T-helper 2 cell (primary cell): ENCODE results near the gene SCMH1.
"Not testable (repeated sequence)": the region's sequence is repeated elsewhere in the genome, so short reads cannot be mapped to it uniquely, and the experiment has no call there.

Source experiments
- DNase-seq, 5 experiments: peaks; one replicate each; pipeline versions ENCODE4 v3.0.0 to v3.0.0-alpha.2; 2012 to 2022

Gene SCMH1

DNA sequence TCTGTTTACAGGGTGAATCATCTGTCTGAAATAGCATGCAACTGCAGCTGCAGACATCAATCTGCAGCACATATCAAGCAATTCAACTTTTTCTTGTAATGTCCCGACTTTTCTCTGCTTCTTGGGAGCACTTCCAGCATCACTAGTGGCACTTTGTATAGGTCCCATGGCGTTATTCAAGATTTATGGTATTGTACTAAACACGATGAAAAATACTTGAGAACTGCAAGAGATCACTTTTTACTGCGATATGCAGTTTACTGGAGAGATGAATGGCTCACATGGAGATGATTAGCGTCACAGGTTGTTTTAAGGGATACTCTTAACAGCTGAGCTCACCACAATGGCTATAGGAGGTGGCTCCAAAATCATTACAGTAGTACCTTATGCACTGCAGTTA is 7.2 kb upstream of the SCMH1 start:
- DNase-seq, result no peak

- no peak for DNase-seq
Observed at GRCh38 chr1:41246568-41246967, 4.5 kb upstream of the SCMH1 start.

DNA sequence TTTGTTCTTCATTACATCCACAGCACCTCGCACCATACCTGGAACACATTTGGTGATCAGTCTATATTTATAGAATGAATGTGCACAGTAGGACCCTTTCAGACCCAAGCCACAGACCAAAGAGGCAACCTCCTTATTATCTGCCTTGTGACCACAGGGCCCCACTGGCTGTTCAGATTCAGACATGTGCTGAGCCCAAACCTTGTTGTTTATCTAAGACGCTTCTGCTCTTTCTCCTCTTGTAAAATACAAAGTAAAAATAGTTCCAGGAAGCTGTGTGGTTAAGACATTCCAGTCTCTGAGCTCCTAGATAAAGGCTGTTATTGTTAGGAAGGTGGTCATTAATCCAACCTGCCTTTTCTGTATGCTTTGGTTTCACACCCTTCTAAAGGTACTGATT is 3.6 kb upstream of the SCMH1 start:
- DNase-seq, result no peak

GRCh38 chr1:41243079-41243385 is 926 bp upstream of the SCMH1 start:
- no peak for DNase-seq

DNA sequence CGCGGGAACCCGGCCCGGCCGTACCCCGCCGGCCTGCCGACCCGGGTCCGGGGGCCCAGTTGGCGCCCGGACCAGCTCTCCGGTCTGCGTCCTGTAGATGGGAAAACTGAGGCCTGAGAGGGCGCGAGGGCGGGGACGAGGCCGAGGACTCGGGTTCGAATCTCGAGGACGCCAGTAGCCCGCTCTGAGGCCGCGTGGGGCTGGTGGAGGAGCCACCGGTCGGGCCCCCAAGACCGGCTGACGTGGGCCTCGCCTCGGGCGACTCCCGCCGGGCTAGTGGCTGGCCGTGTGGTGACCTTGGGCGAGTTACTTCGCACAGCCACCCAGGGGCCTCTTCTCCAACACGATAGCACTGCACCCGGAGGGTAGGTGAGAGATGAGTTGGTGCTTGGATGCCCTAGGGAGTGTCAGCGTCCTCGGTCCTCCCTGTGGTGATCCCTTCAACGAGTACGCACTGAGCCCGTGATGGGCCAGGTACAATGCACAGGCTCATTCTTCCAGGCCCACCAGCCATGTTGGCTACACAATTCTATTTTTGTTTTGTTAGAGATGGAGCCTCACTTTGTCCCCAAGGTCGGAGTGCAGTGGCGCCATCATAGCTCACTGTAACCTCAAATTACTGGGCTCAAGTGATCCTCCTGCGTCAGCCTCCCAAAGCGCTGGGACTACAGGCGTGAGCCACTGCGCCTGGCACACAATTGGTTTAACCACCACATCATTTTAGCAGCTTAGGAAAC is 404 bp upstream of the SCMH1 start:
- DNase-seq, result no peak

DNA sequence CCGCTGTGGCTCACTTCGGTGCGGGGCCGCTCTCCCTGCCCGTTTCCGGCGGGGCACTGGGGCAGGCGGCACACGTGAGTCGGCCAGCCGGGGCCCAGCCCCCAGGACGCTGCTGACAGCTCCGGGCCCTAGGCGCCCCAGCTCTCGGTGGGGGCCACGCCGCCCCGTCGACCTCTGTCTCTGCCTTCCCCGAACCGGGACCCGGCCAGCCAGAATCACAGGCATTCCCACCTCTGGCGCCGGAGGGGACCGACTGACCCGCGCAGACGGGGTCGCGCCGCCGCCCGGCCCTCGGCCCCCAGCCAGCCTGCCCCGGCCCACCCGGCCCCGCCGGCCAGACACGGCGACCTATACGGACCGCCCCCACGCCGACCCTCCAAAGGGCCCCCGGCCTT is 755 bp downstream of the SCMH1 start:
- peak in 4 of 5 experiments; percentile 9 to 71 (median 12) for DNase-seq

DNA sequence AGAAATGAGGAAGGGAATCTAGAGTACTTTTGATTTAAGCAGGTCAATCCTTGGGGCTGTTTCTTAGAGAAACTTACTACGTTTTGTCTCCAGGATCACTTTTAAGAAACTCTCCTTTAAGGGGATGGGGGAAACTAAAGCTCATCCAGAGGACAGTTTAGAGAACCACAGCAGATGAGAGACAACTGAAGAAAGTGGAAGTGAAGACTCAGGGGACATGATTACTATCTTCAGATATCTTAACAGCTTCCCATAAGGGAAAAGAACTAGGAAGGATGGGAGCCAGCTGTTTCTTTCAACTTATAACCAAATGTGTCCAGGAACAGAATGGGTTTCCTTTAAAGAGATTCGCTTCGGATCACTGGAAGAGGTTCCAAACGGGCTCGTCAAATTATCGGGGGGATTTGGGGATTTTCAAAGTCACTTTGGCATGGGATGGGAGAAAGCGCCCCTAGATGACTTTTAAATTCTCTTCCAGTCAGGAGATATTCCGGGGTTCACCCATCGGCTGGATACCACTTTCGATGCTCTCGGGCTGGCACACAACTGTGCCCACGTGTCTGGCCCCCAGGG is 1.2 kb downstream of the SCMH1 start:
- DNase-seq, result peak in 1 of 5 experiments; percentile 19

GRCh38 chr1:41239988-41240610 is 2.0 kb downstream of the SCMH1 start:
- DNase-seq, result peak in 1 of 5 experiments; percentile 78

GRCh38 chr1:41238311-41238988 is 3.7 kb downstream of the SCMH1 start:
- peak in 1 of 5 experiments; percentile 35 for DNase-seq

- DNase-seq, result no peak
Observed at GRCh38 chr1:41236781-41237180, 5.3 kb downstream of the SCMH1 start.

- DNase-seq, result no peak
Observed at GRCh38 chr1:41235893-41236292, 6.2 kb downstream of the SCMH1 start.

GRCh38 chr1:41233708-41234107 is 8.4 kb downstream of the SCMH1 start:
- DNase-seq, result no peak

DNA sequence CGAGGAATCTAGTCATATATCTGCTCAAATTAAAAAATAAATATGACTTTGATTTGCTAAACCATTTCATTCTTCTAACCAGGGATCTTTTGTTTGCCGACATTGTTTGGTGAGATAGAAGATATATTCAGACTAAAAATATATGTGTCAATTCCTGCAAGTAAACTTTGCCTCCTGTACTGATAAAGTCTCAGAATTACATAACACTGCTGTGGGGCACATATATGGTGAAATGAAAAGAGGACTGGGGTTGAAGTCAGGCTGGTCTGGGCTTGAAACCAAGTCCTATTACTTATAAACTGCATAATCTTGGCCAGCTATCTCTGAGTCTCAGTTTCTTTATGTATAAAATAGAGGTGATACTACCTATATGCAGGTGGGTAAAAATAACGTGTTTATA is 9.8 kb downstream of the SCMH1 start:
- no peak for DNase-seq

DNA sequence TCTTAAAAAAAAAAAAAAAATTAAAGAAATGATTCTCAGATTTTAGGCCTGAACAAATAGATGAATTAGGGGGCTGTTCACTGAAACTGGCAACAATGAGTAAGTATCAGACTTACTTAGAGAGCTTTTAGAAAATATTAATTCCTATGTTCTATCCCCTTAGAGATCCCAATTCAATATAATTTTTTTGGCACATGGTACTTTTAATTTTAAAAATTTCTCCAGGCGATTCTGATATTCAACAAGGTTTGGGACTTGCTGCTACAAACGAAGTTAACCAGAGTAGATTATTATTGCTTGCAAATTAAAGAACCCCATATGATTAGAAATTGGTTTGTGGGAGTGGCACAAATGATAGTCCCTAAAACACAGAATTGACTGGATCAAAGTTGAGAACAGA is 11.4 kb downstream of the SCMH1 start:
- DNase-seq, result no peak

DNA sequence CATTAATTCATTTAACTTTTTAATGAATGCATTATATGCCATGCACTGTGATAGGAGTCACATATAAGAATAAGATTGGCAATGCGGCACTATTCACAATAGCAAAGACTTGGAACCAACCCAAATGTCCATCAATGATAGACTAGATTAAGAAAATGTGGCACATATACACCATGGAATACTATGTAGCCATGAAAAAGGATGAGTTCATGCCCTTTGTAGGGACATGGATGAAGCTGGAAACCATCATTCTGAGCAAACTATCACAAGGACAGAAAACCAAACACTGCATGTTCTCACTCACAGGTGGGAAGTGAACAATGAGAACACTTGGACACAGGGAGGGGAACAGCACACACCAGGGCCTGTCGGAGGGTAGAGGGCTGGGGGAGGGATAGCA is 12.9 kb downstream of the SCMH1 start:
- not testable (repeated sequence) for DNase-seq

DNA sequence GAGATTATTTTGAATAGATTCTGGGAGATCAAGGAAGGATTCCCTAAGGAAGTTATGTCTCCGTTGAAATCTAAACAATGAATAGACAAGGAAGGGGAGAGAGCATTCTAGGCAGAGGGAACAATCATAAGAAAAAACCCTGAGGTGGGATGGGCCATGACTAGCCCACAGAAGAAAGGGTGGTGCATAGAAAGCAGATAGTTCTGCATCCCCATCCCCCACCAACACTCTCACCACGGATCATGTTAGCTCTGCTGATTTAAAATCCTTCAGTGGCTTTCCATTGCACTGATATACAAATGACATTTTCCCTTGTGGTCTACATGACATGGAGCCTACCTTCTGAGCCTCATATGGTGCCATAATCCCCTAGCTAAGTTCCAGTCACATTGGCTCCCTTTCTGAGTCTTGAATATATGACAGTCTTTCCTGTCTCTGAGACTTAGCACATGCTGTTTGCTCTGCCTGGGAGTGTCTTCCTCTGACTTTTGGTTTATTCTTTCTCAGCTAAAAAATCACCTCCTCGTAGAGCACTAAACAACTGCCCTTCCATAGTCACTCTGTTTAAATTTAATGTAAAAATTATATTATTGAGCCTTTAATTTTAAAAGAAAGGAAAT is 15.2 kb downstream of the SCMH1 start:
- DNase-seq, result no peak

- DNase-seq, result no peak
Observed at GRCh38 chr1:41225495-41225894, 16.6 kb downstream of the SCMH1 start.

DNA sequence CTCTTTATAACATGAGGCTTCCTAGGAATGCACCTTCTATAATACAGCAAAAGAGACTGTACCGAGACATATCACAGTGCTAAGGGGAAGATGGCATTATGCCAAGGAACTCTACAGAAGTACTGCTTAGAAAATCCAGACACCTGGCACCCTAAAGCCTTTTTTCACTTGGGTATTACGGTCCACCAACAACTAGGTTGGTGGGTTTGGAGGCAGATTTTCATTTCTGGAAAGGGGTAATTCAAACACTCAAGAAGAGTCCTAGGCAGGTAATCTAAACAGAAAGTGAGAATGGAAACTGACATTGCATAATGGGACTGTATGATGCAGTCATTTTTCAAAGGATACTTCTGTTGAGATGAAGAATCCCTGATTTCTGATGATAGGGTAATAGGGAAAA is 19.6 kb downstream of the SCMH1 start:
- no peak for DNase-seq

GRCh38 chr1:41221995-41222394 is 20.1 kb downstream of the SCMH1 start:
- DNase-seq, result no peak

DNA sequence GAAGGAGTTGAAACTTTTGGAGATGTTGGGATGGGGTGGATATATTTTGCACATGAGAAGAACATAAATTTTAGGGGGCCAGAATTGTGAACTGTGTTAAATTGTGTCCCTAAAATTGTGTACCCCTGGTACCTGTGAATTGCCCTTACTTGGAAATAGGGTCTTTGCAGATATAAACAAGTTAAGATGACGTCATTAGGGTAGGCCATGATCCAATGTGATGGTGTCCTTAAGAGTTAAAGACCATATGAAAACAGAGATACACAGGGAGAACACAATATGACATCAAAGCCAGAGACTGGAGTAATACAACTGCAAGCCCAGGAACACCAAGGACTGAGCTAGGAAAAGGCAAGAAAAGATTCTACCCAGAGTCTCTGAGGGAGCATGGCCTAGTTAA is 24.0 kb downstream of the SCMH1 start:
- no peak for DNase-seq

GRCh38 chr1:41217441-41217840 is 24.7 kb downstream of the SCMH1 start:
- no peak for DNase-seq

DNA sequence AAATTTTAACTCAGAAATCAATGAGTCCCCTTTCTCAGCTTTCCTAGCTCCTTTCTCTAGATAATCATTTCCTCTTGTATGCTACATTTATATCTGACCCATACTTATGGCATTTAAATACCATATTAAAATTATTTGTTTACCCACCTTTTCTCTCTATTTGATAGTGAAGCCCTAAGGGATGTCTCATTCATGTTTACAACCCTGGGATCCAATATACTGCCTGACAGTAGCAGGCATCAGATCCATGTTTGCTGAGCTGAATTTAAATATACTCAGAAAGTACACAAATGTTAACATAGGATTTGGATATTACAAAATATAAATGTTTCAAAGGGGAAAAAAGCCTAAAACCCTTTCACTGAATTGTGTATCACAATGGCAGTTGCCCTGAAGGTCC is 26.5 kb downstream of the SCMH1 start:
- no peak for DNase-seq

DNA sequence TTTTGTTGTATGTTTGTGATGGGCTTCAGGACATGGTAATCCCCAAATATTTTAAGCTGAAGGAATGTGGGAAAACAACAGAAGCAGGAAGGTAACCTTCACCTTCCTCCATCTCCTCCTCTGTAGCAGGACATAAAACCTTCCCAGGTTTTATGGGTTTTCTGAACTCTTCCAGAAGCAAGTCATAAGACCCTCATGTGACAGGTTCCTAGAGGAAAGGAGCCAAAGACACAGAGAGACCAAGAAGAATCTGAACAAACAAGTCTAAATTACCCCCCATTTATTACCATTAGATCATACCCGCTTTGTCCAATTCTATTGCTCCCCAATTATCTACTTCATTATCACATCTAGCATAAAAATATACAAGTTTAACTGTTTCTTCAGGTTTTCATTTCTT is 28.8 kb downstream of the SCMH1 start:
- DNase-seq, result no peak
